DOHH2 (cell line): ENCODE data around the gene ABCA5.

Experiments
- CTCF ChIP-seq: fragments of 200-600 bp; sonication (generic); IDR thresholded peaks from one replicate; pipeline ENCODE4 v1.5.1; 2014; ENCODE audit warnings: antibody characterized with exemption, mild to moderate bottlenecking, low read depth, low read length; ENCODE audit not compliant: poor library complexity, severe bottlenecking
- EZH2phosphoT487 ChIP-seq: fragments of 200-600 bp; sonication (generic); IDR thresholded peaks from 2 replicates; pipeline ENCODE4 v1.6.1; 2017; ENCODE audit warnings: borderline replicate concordance, mild to moderate bottlenecking, antibody characterized with exemption, low read length, moderate library complexity, mixed read lengths

- TF ChIP-seq CTCF (no peak), EZH2phosphoT487 (no peak)
Observed at GRCh38 chr17:69236464-69236863, 90.5 kb downstream of the ABCA5 start.
